ENCODE results near the gene CSGALNACT2. TPM values are rescaled to one million over a fixed set of nuclear protein-coding genes. Genes with fewer than 3 reads are reported as not detected.

Gene CSGALNACT2
- total RNA-seq, 1 donor, result 31.8 TPM

GRCh38 chr10:43204042-43204942 lies 66.0 kb downstream of the CSGALNACT2 start:
- H3K27me3 ChIP-seq (ENCODE audit: insufficient read depth, low read length), result no peaks in the 10 kb centered on the region
- no peaks in the 10 kb centered on the region for H3K9me3 ChIP-seq (ENCODE audit: low read depth, low read length)
- no peaks in the 10 kb centered on the region for H3K4me1 ChIP-seq (ENCODE audit: insufficient read depth, low read length)
- no peak overlapping the region for H3K4me2 ChIP-seq (ENCODE audit: insufficient read depth, low read length)
- no peak overlapping the region for H2AFZ ChIP-seq (ENCODE audit: low read length)
- no peaks in the 10 kb centered on the region for H3K36me3 ChIP-seq (ENCODE audit: insufficient read depth, low read length)
- no peaks in the 10 kb centered on the region for H3K79me2 ChIP-seq (ENCODE audit: insufficient read depth, low read length)
- no peaks in the 10 kb centered on the region for H4K20me1 ChIP-seq (ENCODE audit: insufficient read depth, low read length)
- no peak for TF ChIP-seq CTCF (IDR thresholded peaks at IDR 0.05; ENCODE audit: extremely low read depth, low read depth, low read length)
- DNase-seq (ENCODE audit: insufficient read length, low spot score, missing footprints), result peak; percentile 88
- H3K4me3 ChIP-seq (ENCODE audit: insufficient read depth, low read length), result no peak overlapping the region
- H3K27ac ChIP-seq (ENCODE audit: low read depth, low read length), result no peak overlapping the region

DNA sequence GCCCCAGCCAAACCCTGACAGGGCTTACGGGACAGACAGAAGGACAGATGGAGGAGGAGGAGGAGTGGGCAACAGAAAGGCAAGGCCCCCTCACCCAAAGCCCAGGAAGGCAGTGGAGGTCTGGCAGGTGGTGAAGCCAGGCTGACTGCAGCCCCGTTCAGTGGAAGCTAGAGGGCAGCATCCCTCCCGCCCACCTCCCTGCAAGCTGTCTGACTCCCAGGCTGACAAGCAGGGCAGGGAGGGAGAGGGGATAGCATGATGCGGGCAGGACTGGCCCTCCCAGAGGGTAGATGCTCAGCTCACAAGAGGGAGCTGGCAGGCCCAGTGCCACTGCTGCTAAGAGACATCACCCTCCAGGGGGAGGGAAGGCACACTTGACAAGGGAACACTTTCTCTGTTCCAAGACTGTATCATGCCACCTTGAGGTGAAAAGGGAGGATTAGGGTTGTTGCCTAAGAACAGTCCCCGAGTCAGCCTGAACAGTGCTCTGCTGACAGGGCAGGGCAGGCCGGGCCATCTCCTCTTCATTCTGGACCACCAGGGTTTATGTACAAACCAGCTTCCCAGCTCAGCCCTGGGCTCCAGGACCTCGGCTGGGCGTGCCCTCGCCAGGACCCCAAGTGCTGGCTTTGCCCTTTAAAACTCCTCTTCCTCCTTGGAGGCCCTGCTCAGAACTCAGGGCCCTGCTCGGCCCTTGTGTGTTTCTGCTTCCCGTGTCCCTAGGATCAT lies 66.9 kb downstream of the CSGALNACT2 start:
- no peak overlapping the region for H3K27ac ChIP-seq (ENCODE audit: low read depth, low read length)
- no peaks in the 10 kb centered on the region for H3K4me1 ChIP-seq (ENCODE audit: insufficient read depth, low read length)
- DNase-seq (ENCODE audit: insufficient read length, low spot score, missing footprints), result peak; percentile 98
- no peaks in the 10 kb centered on the region for H3K27me3 ChIP-seq (ENCODE audit: insufficient read depth, low read length)
- no peaks in the 10 kb centered on the region for H4K20me1 ChIP-seq (ENCODE audit: insufficient read depth, low read length)
- H3K4me3 ChIP-seq (ENCODE audit: insufficient read depth, low read length), result no peak overlapping the region
- H2AFZ ChIP-seq (ENCODE audit: low read length), result peak overlapping the region; percentile 65
- peak; percentile 81 for TF ChIP-seq CTCF (IDR thresholded peaks at IDR 0.05; ENCODE audit: extremely low read depth, low read depth, low read length)
- no peak overlapping the region for H3K4me2 ChIP-seq (ENCODE audit: insufficient read depth, low read length)
- no peaks in the 10 kb centered on the region for H3K79me2 ChIP-seq (ENCODE audit: insufficient read depth, low read length)
- no peaks in the 10 kb centered on the region for H3K36me3 ChIP-seq (ENCODE audit: insufficient read depth, low read length)
- H3K9me3 ChIP-seq (ENCODE audit: low read depth, low read length), result no peaks in the 10 kb centered on the region

DNA sequence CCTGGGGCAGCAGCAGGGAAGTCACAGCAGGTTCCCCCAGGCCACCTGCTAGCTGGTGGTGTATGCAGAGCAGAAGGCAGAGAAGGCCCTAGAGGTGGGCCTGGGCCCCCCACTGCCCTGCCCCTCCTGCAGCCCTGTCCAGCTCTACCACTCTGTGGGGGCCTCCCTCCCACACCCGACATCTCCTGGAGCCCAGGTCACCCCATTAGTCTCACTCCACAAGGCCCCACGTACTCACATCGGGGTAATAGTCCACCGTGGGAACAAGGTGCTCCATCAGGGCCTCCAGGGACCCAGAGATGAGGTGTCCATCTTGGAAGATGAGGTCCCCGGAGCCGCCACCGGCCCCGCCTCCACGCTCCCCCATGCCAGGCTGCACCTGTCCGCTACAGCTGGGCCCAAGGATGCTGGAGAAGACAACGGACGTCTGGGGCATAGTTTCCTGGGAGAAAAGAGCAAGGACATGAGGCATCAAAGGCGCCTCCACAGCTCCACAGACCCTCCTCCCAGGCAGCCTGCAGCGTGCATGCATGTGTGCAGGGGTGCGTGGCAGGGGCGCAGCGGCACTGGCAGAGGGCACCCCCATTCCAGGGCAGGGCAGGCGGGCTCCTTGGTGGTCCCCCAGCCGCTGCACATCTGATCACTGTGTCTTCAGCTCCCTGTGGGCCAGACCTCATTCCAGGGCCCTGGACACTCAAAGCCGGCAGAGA lies 67.6 kb downstream of the CSGALNACT2 start:
- no peak overlapping the region for H3K27ac ChIP-seq (ENCODE audit: low read depth, low read length)
- no peaks in the 10 kb centered on the region for H3K79me2 ChIP-seq (ENCODE audit: insufficient read depth, low read length)
- no peaks in the 10 kb centered on the region for H3K27me3 ChIP-seq (ENCODE audit: insufficient read depth, low read length)
- H3K36me3 ChIP-seq (ENCODE audit: insufficient read depth, low read length), result no peaks in the 10 kb centered on the region
- H3K4me1 ChIP-seq (ENCODE audit: insufficient read depth, low read length), result no peaks in the 10 kb centered on the region
- no peak for TF ChIP-seq CTCF (IDR thresholded peaks at IDR 0.05; ENCODE audit: extremely low read depth, low read depth, low read length)
- H3K4me3 ChIP-seq (ENCODE audit: insufficient read depth, low read length), result no peak overlapping the region
- DNase-seq (ENCODE audit: insufficient read length, low spot score, missing footprints), result peak; percentile 62
- no peak overlapping the region for H2AFZ ChIP-seq (ENCODE audit: low read length)
- no peaks in the 10 kb centered on the region for H3K9me3 ChIP-seq (ENCODE audit: low read depth, low read length)
- no peak overlapping the region for H3K4me2 ChIP-seq (ENCODE audit: insufficient read depth, low read length)
- H4K20me1 ChIP-seq (ENCODE audit: insufficient read depth, low read length), result no peaks in the 10 kb centered on the region
